GM21390 (cell line): ENCODE measurements around the gene ZBTB16.

ENCODE experiments used
- ATAC-seq: cut with Tn5 transposase; IDR thresholded peaks from one replicate; pipeline ENCODE4 v1.9.1; 2021; ENCODE audit not compliant: unreplicated experiment

Gene ZBTB16

GRCh38 chr11:114199051-114199450 is 139.5 kb downstream of the ZBTB16 start:
- no peak for ATAC-seq

- ATAC-seq = no peak
Measured at GRCh38 chr11:114200351-114201133, 141.0 kb downstream of the ZBTB16 start.

- ATAC-seq = no peak
Measured at GRCh38 chr11:114201219-114201618, 141.7 kb downstream of the ZBTB16 start.

GRCh38 chr11:114202011-114202609 is 142.6 kb downstream of the ZBTB16 start:
- no peak for ATAC-seq

GRCh38 chr11:114207096-114207495 is 147.6 kb downstream of the ZBTB16 start:
- ATAC-seq = no peak

- no peak for ATAC-seq
Measured at GRCh38 chr11:114208377-114208776, 148.9 kb downstream of the ZBTB16 start.

GRCh38 chr11:114209343-114209742 is 149.8 kb downstream of the ZBTB16 start:
- no peak for ATAC-seq

- ATAC-seq = no peak
Measured at GRCh38 chr11:114209904-114210303, 150.4 kb downstream of the ZBTB16 start.

GRCh38 chr11:114211444-114212121 is 152.1 kb downstream of the ZBTB16 start:
- ATAC-seq = no peak

GRCh38 chr11:114213622-114214021 is 154.1 kb downstream of the ZBTB16 start:
- no peak for ATAC-seq

GRCh38 chr11:114215428-114215827 is 155.9 kb downstream of the ZBTB16 start:
- ATAC-seq = no peak

GRCh38 chr11:114215871-114216795 is 156.6 kb downstream of the ZBTB16 start:
- no peak for ATAC-seq

GRCh38 chr11:114216796-114217180 is 157.3 kb downstream of the ZBTB16 start:
- ATAC-seq = no peak

- ATAC-seq = no peak
Measured at GRCh38 chr11:114218508-114218907, 159.0 kb downstream of the ZBTB16 start.

GRCh38 chr11:114219559-114220349 is 160.2 kb downstream of the ZBTB16 start:
- ATAC-seq = no peak

- ATAC-seq = no peak
Measured at GRCh38 chr11:114221037-114221436, 161.5 kb downstream of the ZBTB16 start.

GRCh38 chr11:114225661-114226060 is 166.2 kb downstream of the ZBTB16 start:
- ATAC-seq = no peak

GRCh38 chr11:114226356-114226755 is 166.8 kb downstream of the ZBTB16 start:
- ATAC-seq = no peak

- ATAC-seq = no peak
Measured at GRCh38 chr11:114228435-114229411, 169.2 kb downstream of the ZBTB16 start.
